WTC11 (cell line): ENCODE data around the gene OGDHL. TPM values are rescaled to one million over a fixed set of nuclear protein-coding genes. Genes with fewer than 3 reads are reported as not detected.
A peak's percentile ranks its signal among the peaks of the same experiment; 100 is the strongest.

ENCODE experiments used
- ATAC-seq: fragments of 200-7000 bp; cut with Tn5 transposase; 2 replicates; pipeline ENCODE4 v1.10.0; 2021; ENCODE audit warnings: mild to moderate bottlenecking, moderate library complexity
- CTCF ChIA-PET: fragments of 300-600 bp; sonication (Branson Sonifier 250); formaldehyde crosslinking; loops from one replicate; lab custom pipeline; 2021; ENCODE audit warnings: antibody characterized with exemption; lab: Charles Lee
- POLR2A ChIA-PET: fragments of 350-600 bp; sonication (Branson Sonifier 250); formaldehyde crosslinking; loops from one replicate; lab custom pipeline; 2021; ENCODE audit warnings: antibody characterized with exemption; lab: Charles Lee
- DNase-seq: peaks from one replicate; pipeline ENCODE4 v3.0.0; 2021; ENCODE audit warnings: low spot score
- H3K27ac Mint-ChIP-seq: 2 replicates; pipeline ENCODE4 v1.8.0; 2021; ENCODE audit warnings: mixed read lengths
- H3K27me3 Mint-ChIP-seq: 2 replicates; pipeline ENCODE4 v1.8.0; 2021; ENCODE audit warnings: low read depth, mild to moderate bottlenecking, moderate library complexity, mixed read lengths
- H3K36me3 Mint-ChIP-seq: 2 replicates; pipeline ENCODE4 v1.8.0; 2021; ENCODE audit warnings: mixed read lengths
- H3K4me1 Mint-ChIP-seq: 2 replicates; pipeline ENCODE4 v1.8.0; 2022; ENCODE audit warnings: mixed read lengths
- H3K4me3 Mint-ChIP-seq: 2 replicates; pipeline ENCODE4 v1.8.0; 2021; ENCODE audit warnings: mild to moderate bottlenecking, moderate library complexity, mixed read lengths
- H3K9me3 Mint-ChIP-seq: 2 replicates; pipeline ENCODE4 v1.8.0; 2021; ENCODE audit warnings: mixed read lengths
- ARID4B ChIP-seq: sonication (generic); formaldehyde crosslinking; IDR thresholded peaks from 2 replicates; pipeline ENCODE4 v1.8.0; 2023; ENCODE audit warnings: missing genetic modification reagents, mild to moderate bottlenecking, borderline replicate concordance
- CREB1 ChIP-seq: sonication (generic); formaldehyde crosslinking; IDR thresholded peaks from 2 replicates; pipeline ENCODE4 v1.8.0; 2023; ENCODE audit warnings: mild to moderate bottlenecking, missing genetic modification reagents
- E2F5 ChIP-seq: sonication (generic); formaldehyde crosslinking; IDR thresholded peaks from 2 replicates; pipeline ENCODE4 v1.8.1; 2022; ENCODE audit warnings: mild to moderate bottlenecking, moderate library complexity, missing genetic modification reagents
- ELF4 ChIP-seq: sonication (generic); formaldehyde crosslinking; IDR thresholded peaks from 2 replicates; pipeline ENCODE4 v1.8.1; 2022; ENCODE audit warnings: low read depth, mild to moderate bottlenecking, moderate library complexity, missing genetic modification reagents
- EMX1 ChIP-seq: fragments of 250-450 bp; sonication (Bioruptor Pico); IDR thresholded peaks from 2 replicates; pipeline ENCODE4 v1.8.0; 2021; ENCODE audit warnings: mild to moderate bottlenecking
- FOXP4 ChIP-seq: sonication (generic); formaldehyde crosslinking; IDR thresholded peaks from 2 replicates; pipeline ENCODE4 v1.8.0; 2022; ENCODE audit warnings: mild to moderate bottlenecking, missing genetic modification reagents
- IRF2 ChIP-seq: sonication (generic); formaldehyde crosslinking; IDR thresholded peaks from 2 replicates; pipeline ENCODE4 v1.8.0; 2022; ENCODE audit warnings: low read depth, missing genetic modification reagents, borderline replicate concordance
- JAZF1 ChIP-seq: fragments of 250-450 bp; sonication (Bioruptor Pico); IDR thresholded peaks from 2 replicates; pipeline ENCODE4 v1.9.0; 2021; ENCODE audit warnings: moderate library complexity, mild to moderate bottlenecking, inconsistent platforms
- MLX ChIP-seq: sonication (generic); formaldehyde crosslinking; IDR thresholded peaks from 2 replicates; pipeline ENCODE4 v1.8.1; 2023; ENCODE audit warnings: mild to moderate bottlenecking, missing genetic modification reagents, moderate library complexity
- NR1H2 ChIP-seq: sonication (generic); formaldehyde crosslinking; IDR thresholded peaks from 2 replicates; pipeline ENCODE4 v1.9.0; 2021; ENCODE audit warnings: mild to moderate bottlenecking, moderate library complexity, missing genetic modification reagents
- RELA ChIP-seq: sonication (generic); formaldehyde crosslinking; IDR thresholded peaks from 2 replicates; pipeline ENCODE4 v1.8.1; 2022; ENCODE audit warnings: missing genetic modification reagents, mild to moderate bottlenecking, borderline replicate concordance
- STAT6 ChIP-seq: sonication (generic); formaldehyde crosslinking; conservative IDR thresholded peaks from 2 replicates; pipeline ENCODE4 v1.8.1; 2023; ENCODE audit warnings: mild to moderate bottlenecking, low read depth, missing genetic modification reagents, moderate library complexity
- TEAD1 ChIP-seq: sonication (generic); formaldehyde crosslinking; IDR thresholded peaks from 2 replicates; pipeline ENCODE4 v1.8.0; 2022; ENCODE audit warnings: mild to moderate bottlenecking, missing genetic modification reagents
- ZNF121 ChIP-seq: sonication (generic); formaldehyde crosslinking; IDR thresholded peaks from 2 replicates; pipeline ENCODE4 v1.8.0; 2023; ENCODE audit warnings: missing genetic modification reagents
- ZNF138 ChIP-seq: sonication (generic); formaldehyde crosslinking; conservative IDR thresholded peaks from 2 replicates; pipeline ENCODE4 v1.8.1; 2022; ENCODE audit warnings: mild to moderate bottlenecking, moderate library complexity, missing genetic modification reagents
- ZNF219 ChIP-seq: sonication (generic); formaldehyde crosslinking; IDR thresholded peaks from 2 replicates; pipeline ENCODE4 v1.8.0; 2023; ENCODE audit warnings: missing genetic modification reagents, mild to moderate bottlenecking, borderline replicate concordance
- ZNF396 ChIP-seq: fragments of 250-450 bp; sonication (Bioruptor Pico); IDR thresholded peaks from 2 replicates; pipeline ENCODE4 v1.8.0; 2021; ENCODE audit warnings: mild to moderate bottlenecking, moderate library complexity, borderline replicate concordance
- ZNF425 ChIP-seq: fragments of 250-450 bp; sonication (Bioruptor Pico); conservative IDR thresholded peaks from 2 replicates; pipeline ENCODE4 v1.9.0; 2021; ENCODE audit warnings: mild to moderate bottlenecking
- total RNA-seq: library from RNA; stranded (reverse); gene quantifications from 3 replicates; pipeline ENCODE4 v1.2.3, GENCODE V29; 2021

The OGDHL gene
- total RNA-seq, 1 experiment from 2014 or later, result 35.1 TPM

- no peak for TF ChIP-seq ARID4B (CRISPR knock-in tag)
- no peak for TF ChIP-seq ZNF396
- TF ChIP-seq MLX (CRISPR knock-in tag), result no peak
- TF ChIP-seq ZNF425 (CRISPR knock-in tag), result no peak
- TF ChIP-seq, all 79 proteins: peak for 0
These were observed 26.1 kb downstream of the OGDHL start (continued) for GRCh38 chr10:49735848-49736563.

GRCh38 chr10:49735161-49735560 lies 27.0 kb downstream of the OGDHL start:
- H3K27me3 Mint-ChIP-seq, result no peaks in the 10 kb centered on the region
- DNase-seq, result no peak
- H3K9me3 Mint-ChIP-seq, result no peaks in the 10 kb centered on the region
- ChIA-PET POLR2A (no interaction called here), CTCF (interaction anchor here (0.6 to 1.0 kb wide), 3 partner anchors 32 to 202 kb away, joined by 3 read pairs; no protein-coding TSS in a partner anchor)
- no peak overlapping the region for H3K27ac Mint-ChIP-seq
- H3K36me3 Mint-ChIP-seq, result peaks cover 31% of the 10 kb centered on the region
- no peaks in the 10 kb centered on the region for H3K4me1 Mint-ChIP-seq
- H3K4me3 Mint-ChIP-seq, result no peak overlapping the region
- ATAC-seq, result peak; percentile 56; the same call in 1 of the 2 replicates
- no peak for TF ChIP-seq ELF4 (CRISPR knock-in tag)
- TF ChIP-seq ZNF219 (CRISPR knock-in tag), result no peak
- no peak for TF ChIP-seq E2F5 (CRISPR knock-in tag)
- no peak for TF ChIP-seq JAZF1 (CRISPR knock-in tag)
- no peak for TF ChIP-seq ZNF121 (CRISPR knock-in tag)
- TF ChIP-seq RELA (CRISPR knock-in tag), result no peak
- no peak for TF ChIP-seq ZNF138 (CRISPR knock-in tag)
- no peak for TF ChIP-seq IRF2 (CRISPR knock-in tag)
- TF ChIP-seq CREB1, result no peak
- no peak for TF ChIP-seq FOXP4 (CRISPR knock-in tag)
- TF ChIP-seq ZNF425 (CRISPR knock-in tag), result no peak
- no peak for TF ChIP-seq EMX1
- TF ChIP-seq STAT6 (CRISPR knock-in tag), result no peak
- TF ChIP-seq NR1H2 (CRISPR knock-in tag), result no peak
- no peak for TF ChIP-seq TEAD1 (CRISPR knock-in tag)
